Stimulated activated naive CD4-positive, alpha-beta T cell treated with Interleukin-2 at 50 U/mL for 16 hours (primary cell): ENCODE data around the gene MIF4GD.
A peak's percentile ranks its signal among the peaks of the same experiment; 100 is the strongest.
"Not testable (repeated sequence)": the region's sequence is repeated elsewhere in the genome, so short reads cannot be mapped to it uniquely, and the experiment has no call there.

ENCODE experiments used
- DNase-seq: peaks from one replicate; lab custom pipeline; 2025; lab: John Stamatoyannopoulos, UW

The MIF4GD gene

GRCh38 chr17:75270966-75271232, at the start of gene MIF4GD:
Gene MIF4GD (minus strand): TSS chr17:75271231. CDS start chr17:75270195, 1,036 bp downstream.
- DNase-seq, result no peak

DNA sequence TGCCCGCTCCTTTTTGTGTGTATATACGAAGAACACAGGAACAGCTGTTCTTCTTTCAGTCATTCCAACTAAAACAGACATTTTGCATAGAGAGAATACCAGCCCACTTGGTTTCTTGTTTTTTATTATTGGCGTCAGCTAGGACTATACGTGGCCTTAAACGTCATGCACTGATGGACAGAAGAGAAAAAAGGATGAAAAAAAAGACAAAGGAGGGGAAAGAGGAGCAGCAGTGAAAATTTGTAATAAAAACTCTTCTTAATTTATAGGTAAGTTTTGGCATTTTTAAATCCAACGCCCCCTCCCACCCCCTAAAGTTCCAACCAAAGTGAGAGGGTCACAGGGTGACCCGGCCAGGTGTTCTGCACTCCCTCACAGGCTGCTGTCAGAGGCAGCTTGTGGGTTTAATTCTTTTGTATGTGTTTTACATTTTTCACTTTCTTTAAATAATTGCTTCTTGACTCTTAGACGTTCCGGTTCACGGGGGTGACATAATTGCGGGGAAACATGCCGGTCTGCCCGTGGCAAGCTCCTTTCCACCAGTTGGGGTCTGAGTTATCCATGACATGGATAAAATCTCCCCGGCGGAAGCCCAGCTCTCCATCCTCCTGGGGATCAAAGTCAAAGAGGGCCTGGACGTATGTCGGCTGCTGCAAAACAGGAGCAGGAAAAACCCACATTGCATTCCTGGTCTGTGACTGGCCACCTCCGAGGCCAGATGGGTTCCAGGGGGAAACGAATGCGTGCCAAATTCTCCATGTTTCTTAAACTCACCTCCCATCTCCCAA, 49.1 kb upstream of the MIF4GD start:
- no peak for DNase-seq

GRCh38 chr17:75318615-75319222, 47.7 kb upstream of the MIF4GD start:
- DNase-seq, result no peak

GRCh38 chr17:75318211-75318610, 47.2 kb upstream of the MIF4GD start:
- DNase-seq, result no peak

- DNase-seq, result no peak
Observed at GRCh38 chr17:75317671-75318070, 46.6 kb upstream of the MIF4GD start.

DNA sequence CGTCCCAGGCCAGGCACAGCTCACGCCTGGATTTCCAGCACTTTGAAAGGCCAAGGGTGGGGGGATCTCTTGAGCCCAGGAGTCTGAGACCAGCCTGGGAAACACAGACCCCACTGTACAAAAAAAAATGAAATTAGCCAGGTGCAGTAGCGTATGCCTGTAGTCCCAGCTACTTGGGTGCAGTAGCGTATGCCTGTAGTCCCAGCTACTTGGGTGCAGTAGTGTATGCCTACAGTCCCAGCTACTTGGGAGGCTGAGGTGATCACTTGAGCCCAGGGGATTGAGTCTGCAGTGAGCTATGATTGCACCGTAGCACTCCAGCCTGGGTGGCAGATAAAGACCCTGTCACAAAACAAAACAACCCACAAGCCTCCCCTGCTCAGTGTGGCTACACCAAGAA, 45.2 kb upstream of the MIF4GD start:
- no peak for DNase-seq

- DNase-seq, result no peak
Observed at GRCh38 chr17:75315541-75316243, 44.7 kb upstream of the MIF4GD start.

DNA sequence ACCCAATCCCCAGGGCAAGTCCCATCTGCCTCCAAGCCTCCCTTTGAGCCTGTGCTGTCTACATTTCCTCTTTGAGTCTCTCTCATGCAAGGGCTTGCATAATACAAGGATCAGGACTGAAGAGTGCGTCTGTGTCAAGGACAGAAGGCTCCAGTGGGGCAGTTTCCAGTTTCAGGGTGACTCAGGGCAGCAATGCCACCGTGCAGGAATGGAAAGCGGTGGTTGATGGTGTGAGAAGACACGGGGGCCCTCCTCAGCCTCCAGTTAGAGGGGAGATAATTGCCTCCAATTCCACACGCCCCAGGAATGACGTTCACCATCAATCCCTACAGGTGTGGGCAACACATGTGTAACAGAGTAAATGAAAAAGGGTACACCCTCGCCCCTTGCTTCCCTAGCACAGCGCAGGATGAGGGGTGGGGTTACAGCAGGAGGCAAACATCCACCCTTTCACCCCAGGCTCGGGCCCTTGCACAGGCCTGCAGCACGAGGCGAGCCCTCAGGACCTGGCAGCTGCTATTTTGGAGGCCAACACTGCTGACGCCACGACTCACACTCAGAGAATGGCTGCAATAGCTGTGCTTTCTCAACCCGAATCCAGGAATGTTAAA, 43.0 kb upstream of the MIF4GD start:
- DNase-seq, result no peak

DNA sequence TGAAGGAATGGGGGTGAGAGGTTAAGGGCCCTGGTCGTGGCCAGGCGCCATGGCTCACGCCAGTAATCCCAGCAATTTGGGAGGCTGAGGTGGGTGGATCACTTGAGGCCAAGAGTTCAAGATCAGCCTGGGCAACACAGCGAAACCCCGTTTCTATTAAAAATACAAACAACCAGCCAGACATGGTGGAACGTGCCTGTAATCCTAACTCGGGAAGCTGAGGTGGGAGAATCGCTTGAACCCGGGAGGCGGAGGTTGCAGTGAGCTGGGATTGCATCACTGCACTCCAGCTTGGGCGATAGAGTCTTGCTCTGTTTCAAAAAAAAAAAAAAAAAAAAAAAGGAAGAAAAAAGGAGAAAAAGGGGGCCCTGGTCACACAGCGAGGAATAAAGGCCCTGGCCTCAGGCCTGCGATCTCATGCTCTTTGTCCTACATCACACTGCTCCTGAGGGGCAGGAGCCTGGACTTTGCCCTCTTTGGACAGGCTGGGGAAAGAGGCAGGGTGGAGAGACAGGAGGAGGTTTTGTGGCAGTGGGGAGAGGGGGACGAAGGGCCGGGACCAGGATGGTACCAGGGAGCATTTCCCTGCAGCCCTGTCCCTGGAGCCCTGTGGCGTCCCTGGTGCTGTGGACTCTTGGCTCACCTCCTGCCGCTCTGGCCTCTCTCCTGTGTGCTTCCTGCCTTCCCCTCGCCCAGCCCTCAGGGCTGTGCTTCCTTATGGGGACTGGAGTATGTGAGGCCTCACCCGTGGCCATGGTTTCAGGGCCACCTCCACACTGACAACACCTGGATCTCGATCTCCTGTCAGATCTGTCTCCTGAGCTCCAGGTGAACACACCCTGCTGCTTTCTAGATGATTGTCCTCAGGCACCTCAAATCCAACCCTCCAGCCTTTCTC, 38.0 kb upstream of the MIF4GD start:
- DNase-seq, result no peak

- no peak for DNase-seq
Observed at GRCh38 chr17:75307957-75308731, 37.1 kb upstream of the MIF4GD start.

DNA sequence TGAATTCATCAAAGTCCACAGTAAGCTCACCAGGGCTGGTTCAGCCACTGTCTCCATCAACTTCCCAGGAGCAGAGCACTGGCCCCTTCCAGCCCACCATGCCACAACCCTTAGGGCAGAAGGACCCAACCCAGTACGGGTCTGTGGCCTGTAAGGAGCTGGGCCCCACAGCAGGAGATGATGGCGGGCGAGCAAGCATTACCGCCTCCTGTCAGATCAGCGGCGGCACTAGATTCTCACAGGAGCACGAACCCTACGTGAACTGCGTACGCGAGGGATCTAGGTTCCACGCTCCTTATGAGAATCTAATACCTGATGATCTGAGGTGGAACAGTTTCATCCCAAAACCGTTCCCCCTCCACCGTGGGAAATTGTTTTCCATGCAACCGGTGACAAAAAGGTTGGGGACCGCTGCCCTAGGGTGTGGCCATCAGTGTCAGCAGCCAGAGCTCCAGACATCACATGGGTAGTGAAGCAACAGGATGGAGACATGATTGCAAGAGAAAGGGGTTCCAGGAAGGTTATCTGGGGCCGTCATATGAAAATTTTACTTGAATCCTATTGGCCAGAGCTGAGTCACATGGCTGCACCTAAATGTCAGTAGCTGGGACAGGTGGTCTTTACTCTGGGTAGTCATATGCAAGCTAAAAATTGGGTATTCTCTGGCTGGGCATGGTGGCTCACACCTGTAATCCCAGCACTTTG, 30.6 kb upstream of the MIF4GD start:
- DNase-seq, result no peak

DNA sequence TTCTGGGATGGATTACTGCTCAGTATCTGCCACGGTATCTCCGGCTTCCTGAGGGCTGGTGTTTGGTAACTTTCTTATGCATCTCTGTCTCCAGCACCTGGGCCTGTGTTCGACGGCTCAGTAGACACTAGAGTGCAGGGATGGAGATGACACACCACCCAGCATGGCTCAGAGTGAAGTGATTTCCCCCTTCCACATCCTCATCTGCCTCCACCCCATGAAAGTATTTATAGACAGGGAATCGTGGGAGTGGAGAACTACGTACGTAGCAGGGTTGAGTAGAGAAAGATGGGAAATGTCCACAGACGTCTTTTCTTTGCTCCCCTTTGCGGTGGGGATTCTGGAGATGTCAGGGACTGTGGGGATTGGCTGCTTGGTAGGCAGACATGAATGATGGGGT, 30.0 kb upstream of the MIF4GD start:
- DNase-seq, result no peak

- no peak for DNase-seq
Observed at GRCh38 chr17:75300280-75300679, 29.2 kb upstream of the MIF4GD start.

DNA sequence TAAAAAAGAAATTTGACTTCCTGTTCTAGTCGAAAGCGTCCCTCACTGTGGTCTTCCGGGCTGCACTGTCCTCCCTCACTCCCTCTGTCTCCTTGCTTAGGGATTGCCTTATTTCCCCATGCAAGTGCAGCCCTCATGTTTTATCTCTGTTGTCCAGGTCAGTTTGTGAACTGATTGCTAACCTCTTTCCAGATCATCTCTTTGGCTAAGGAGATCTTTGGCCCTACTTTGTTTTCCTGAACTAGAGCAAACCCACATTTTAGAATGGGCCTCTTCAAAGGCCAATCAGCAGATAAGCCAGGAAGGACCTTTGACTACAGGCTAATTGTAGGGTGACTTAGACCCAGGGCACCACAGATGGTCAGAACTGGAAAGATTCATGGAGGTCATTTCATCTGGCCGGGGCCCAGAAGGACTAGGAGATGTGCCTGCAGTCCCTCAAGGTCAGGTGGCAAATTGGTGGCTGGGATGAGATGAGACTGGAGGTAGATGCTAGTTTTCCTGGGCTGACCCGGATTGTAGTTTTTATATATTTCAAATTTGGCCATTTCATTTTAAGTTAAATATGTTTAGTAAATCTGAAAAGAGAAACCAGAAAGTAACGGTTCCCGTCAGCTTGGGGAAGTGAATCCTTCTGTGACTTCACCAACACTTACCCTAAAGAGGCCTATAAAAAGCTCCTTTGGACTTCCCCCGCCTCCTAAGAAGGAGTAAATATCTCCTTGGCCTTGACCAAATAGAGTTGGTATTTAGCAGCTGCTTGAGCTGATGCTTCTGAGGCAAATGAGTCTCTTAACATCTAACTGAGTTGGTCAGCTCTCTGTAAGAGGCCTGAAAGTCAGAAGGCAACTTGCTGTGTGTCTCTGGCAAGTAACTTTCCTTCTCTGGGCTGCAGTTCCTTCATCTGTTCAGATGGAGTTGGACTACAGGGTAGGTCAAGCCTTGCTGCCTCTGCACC, 24.4 kb upstream of the MIF4GD start:
- DNase-seq, result no peak

DNA sequence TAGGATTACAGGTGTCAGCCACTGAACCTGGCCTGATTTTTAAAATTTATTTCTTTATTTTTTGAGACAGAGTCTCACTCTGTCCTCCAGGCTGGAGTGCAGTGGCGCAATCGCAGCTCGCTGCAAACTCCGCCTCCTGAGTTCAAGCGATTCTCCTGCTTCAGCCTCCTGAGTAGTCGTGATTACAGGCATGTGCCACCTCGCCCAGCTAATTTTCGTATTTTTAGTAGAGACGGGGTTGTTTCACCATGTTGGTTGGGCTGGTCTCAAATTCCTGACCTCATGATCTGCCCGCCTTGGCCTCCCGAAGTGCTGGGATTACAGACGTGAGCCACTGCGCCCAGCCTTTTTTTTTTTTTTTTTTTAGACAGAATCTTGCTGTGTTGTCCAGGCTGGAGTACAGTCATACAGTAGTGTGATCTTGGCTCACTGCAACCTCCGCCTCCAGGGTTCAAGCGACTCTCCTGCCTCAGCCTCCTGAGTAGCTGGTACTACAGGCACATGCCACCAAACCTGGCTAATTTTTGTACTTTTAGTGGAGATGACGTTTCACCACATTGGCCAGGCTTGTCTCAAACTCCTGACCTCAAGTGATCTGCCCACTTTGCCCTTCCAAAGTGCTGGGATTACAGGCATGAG, 21.9 kb upstream of the MIF4GD start:
- not testable (repeated sequence) for DNase-seq

DNA sequence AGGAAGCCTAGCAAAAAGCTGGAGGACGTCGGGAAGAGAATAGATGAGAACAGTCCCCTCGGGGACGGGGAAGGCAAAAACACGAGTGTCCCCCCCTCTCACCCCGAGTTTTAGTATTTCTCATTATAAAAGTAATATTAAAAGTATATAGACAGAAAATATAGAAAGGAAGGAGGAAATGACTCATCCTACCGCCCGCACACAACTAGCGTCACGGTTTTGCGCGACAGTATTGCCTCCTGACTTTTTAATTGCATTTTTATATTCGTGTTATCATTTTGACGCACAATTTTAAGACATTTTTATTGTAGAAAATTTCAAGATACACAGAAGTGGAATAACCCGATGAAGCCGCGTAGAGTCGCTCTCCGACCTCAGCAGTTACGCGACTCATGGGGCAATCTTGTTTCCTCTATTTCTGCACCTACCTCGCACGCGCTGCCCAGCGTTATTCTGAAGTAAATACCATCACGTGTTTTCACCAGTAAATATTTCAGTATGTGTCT, 18.9 kb upstream of the MIF4GD start:
- peak; percentile 68 for DNase-seq

DNA sequence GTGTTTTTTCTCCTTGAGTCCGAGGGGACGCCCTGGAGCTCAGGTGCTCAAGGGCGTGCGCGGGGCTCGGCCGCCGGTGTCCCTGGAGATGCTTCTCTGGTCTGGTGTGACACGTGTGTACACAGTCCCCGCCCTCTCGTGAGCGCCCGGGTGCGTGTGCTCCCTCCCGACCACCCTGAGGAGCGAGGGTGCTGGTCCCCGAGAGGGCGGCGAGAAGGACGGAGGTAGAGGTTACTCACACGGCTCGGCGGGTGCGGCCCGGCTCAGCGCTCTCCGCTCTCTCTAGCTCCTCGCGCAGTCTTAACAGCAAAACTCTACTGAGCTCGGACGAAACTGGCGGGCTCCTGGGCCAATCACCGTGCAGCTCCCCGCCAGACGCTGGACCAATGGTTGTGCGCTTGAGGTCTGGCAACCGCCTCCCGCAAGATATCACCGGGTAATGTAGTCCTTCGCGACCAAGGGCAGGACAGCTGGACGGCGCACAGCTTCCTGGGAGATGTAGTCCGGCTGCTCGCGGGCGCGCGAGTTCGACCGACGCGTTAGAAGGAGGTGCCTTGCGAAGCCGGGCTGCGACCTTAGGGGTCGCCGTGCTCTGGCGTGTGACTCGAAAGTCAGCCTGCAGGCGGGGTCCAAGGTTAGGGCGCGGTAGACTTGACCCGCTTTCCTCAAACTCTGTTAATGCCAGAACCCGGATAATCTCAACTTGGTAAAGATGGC, 18.2 kb upstream of the MIF4GD start, which contains the start of gene SLC25A19:
Gene SLC25A19 (minus strand): TSS at position 319 of the 717 bp plus-strand sequence. CDS start 2,669 bp downstream, outside the sequence.
- peak; percentile 97 for DNase-seq

- peak; percentile 49 for DNase-seq
Observed at GRCh38 chr17:75288770-75289114, 17.7 kb upstream of the MIF4GD start.
